HCT116 (cell line): ENCODE data around the gene KYNU. TPM values are rescaled to one million over a fixed set of nuclear protein-coding genes. Genes with fewer than 3 reads are reported as not detected.

ENCODE experiments used
- ATAC-seq: fragments of 200-7000 bp; cut with Tn5 transposase; 2 replicates; pipeline ENCODE4 v1.9.1; 2020; ENCODE audit warnings: mild to moderate bottlenecking, moderate library complexity
- BruUV-seq: library from RNA; stranded (reverse); fragments of 400-500 nt; replicated peaks from 2 replicates; lab custom pipeline; 2021; lab: Mats Ljungman, UMichigan
- CTCF ChIA-PET: fragments of 300-600 bp; sonication (Branson Sonifier 250); formaldehyde crosslinking; loops from one replicate; lab custom pipeline; 2021; ENCODE audit warnings: antibody characterized with exemption; lab: Charles Lee
- POLR2A ChIA-PET: fragments of 300-600, 350-600 bp; sonication (Branson Sonifier 250); formaldehyde crosslinking; loops from one replicate; lab custom pipeline; 2021; ENCODE audit warnings: antibody characterized with exemption; lab: Charles Lee
- RAD21 ChIA-PET, 2 experiments: fragments of 300-600 bp; sonication (Branson Sonifier 250); formaldehyde crosslinking; loops; one replicate each; lab custom pipeline; 2023; ENCODE audit warnings: low total read pairs in 2 of 2; ENCODE audit not compliant: uncharacterized antibody in 2 of 2, unreplicated experiment in 2 of 2, low non-redundant PET in 1 of 2; lab: Charles Lee
- DNase-seq: peaks from one replicate; pipeline ENCODE4 v3.0.0-alpha.2; 2010; ENCODE audit warnings: low read depth, low spot score
- H2AFZ ChIP-seq: fragments of 200-600 bp; shearing (Covaris generic), sonication (generic); 2 replicates; pipeline ENCODE4 v1.6.1; 2017; ENCODE audit warnings: low read depth, mixed run types, mixed read lengths, antibody characterized with exemption, low read length; ENCODE audit not compliant: poor library complexity, severe bottlenecking
- H3K27ac ChIP-seq: 2 replicates; pipeline ENCODE4 v1.5.1; 2012; ENCODE audit warnings: low read depth, low read length
- H3K27me3 ChIP-seq: fragments of 200-600 bp; sonication (generic); 2 replicates; pipeline ENCODE4 v1.6.1; 2016; ENCODE audit warnings: mixed run types, low read length, mixed read lengths; ENCODE audit not compliant: insufficient read depth
- H3K36me3 ChIP-seq, 2 experiments: fragments of 200-500 bp in 1 of 2; fragments of 200-600 bp in 1 of 2; sonication (Bioruptor generic) in 1 of 2; sonication (generic) in 1 of 2; 2 replicates each; pipeline versions ENCODE4 v1.5.1 to v1.6.1; 2014 to 2016; ENCODE audit warnings: low read length in 2 of 2, inconsistent platforms in 1 of 2, mixed read lengths in 1 of 2, mixed run types in 1 of 2; ENCODE audit not compliant: insufficient read depth in 2 of 2, control insufficient read depth in 1 of 2
- H3K4me1 ChIP-seq, 2 experiments: fragments of 200-600 bp in 1 of 2; sonication (generic) in 1 of 2; 2 replicates each; pipeline versions ENCODE4 v1.5.1 to v1.6.1; 2012 to 2017; ENCODE audit warnings: low read length in 2 of 2, inconsistent platforms in 1 of 2, mild to moderate bottlenecking in 1 of 2, mixed read lengths in 1 of 2, mixed run types in 1 of 2, moderate library complexity in 1 of 2; ENCODE audit not compliant: insufficient read depth in 2 of 2, control insufficient read depth in 1 of 2
- H3K4me2 ChIP-seq: fragments of 200-600 bp; sonication (generic); 2 replicates; pipeline ENCODE4 v1.6.1; 2017; ENCODE audit warnings: mixed run types, low read length, mixed read lengths
- H3K4me3 ChIP-seq, 2 experiments: fragments of 200-600 bp in 1 of 2; sonication (generic) in 1 of 2; replicated peaks in 1 of 2; 2 replicates each; pipeline ENCODE4 v1.5.1; 2011 to 2016; ENCODE audit warnings: low read length in 2 of 2, control low read depth in 1 of 2, low read depth in 1 of 2, mild to moderate bottlenecking in 1 of 2, mixed read lengths in 1 of 2, mixed run types in 1 of 2
- H3K79me2 ChIP-seq: fragments of 200-600 bp; sonication (generic); 2 replicates; pipeline ENCODE4 v1.6.1; 2017; ENCODE audit warnings: mild to moderate bottlenecking, mixed run types, low read length, moderate library complexity, mixed read lengths; ENCODE audit not compliant: insufficient read depth
- H3K9ac ChIP-seq: fragments of 200-600 bp; sonication (generic); 2 replicates; pipeline ENCODE4 v1.6.1; 2016; ENCODE audit warnings: low read length, mixed read lengths
- H3K9me2 ChIP-seq: fragments of 200-600 bp; sonication (generic), shearing (Covaris generic); 2 replicates; pipeline ENCODE4 v1.6.1; 2017; ENCODE audit warnings: mixed run types, mild to moderate bottlenecking, moderate library complexity; ENCODE audit not compliant: insufficient read depth
- H3K9me3 ChIP-seq, 2 experiments: fragments of 200-500 bp in 1 of 2; fragments of 200-600 bp in 1 of 2; sonication (Bioruptor generic) in 1 of 2; sonication (generic) in 1 of 2; 2 replicates each; pipeline ENCODE4 v1.6.1; 2014 to 2017; ENCODE audit warnings: low read length in 2 of 2, mixed read lengths in 2 of 2, inconsistent platforms in 1 of 2, low read depth in 1 of 2, mild to moderate bottlenecking in 1 of 2, mixed run types in 1 of 2, moderate library complexity in 1 of 2; ENCODE audit not compliant: control insufficient read depth in 1 of 2, insufficient read depth in 1 of 2
- H4K20me1 ChIP-seq: fragments of 200-600 bp; sonication (generic), shearing (Covaris generic); 2 replicates; pipeline ENCODE4 v1.6.1; 2017; ENCODE audit warnings: mixed run types, mild to moderate bottlenecking, moderate library complexity; ENCODE audit not compliant: insufficient read depth
- CEBPB ChIP-seq: IDR thresholded peaks from 2 replicates; pipeline ENCODE4 v1.6.1; 2012; ENCODE audit warnings: low read depth
- EGR1 ChIP-seq: IDR thresholded peaks from 2 replicates; pipeline ENCODE4 v1.6.1; 2012; ENCODE audit warnings: low read depth
- ELF1 ChIP-seq: IDR thresholded peaks from 2 replicates; pipeline ENCODE4 v1.6.1; 2012; ENCODE audit warnings: low read depth, borderline replicate concordance
- EZH2 ChIP-seq: fragments of 200-600 bp; sonication (generic); IDR thresholded peaks from 2 replicates; pipeline ENCODE4 v1.6.1; 2017; ENCODE audit warnings: antibody characterized with exemption, mixed run types
- JUND ChIP-seq: IDR thresholded peaks from 2 replicates; pipeline ENCODE4 v1.6.1; 2012
- POLR2A ChIP-seq: IDR thresholded peaks from 2 replicates; pipeline ENCODE4 v1.7.0; 2011; ENCODE audit warnings: borderline replicate concordance; ENCODE audit not compliant: insufficient read depth, insufficient read length; ENCODE audit errors: extremely low read depth
- POLR2AphosphoS5 ChIP-seq: IDR thresholded peaks from 2 replicates; pipeline ENCODE4 v1.6.1; 2011; ENCODE audit warnings: mild to moderate bottlenecking, low read depth, low read length, moderate library complexity
- SP1 ChIP-seq: IDR thresholded peaks from 2 replicates; pipeline ENCODE4 v1.6.1; 2012; ENCODE audit warnings: low read depth
- SRF ChIP-seq: IDR thresholded peaks from 2 replicates; pipeline ENCODE4 v1.6.1; 2012; ENCODE audit warnings: low read depth
- ZNF274 ChIP-seq: fragments of 200-500 bp; sonication (Bioruptor generic); IDR thresholded peaks from 2 replicates; pipeline ENCODE4 v1.6.1; 2014; ENCODE audit warnings: mild to moderate bottlenecking, low read depth, low read length, inconsistent platforms
- intact Hi-C: fragments of 100-400 bp; cut with micrococcal nuclease; formaldehyde crosslinking; loops from 2 replicates; pipeline ENCODE4 v1.10.0; 2022
- total RNA-seq: library from RNA; stranded (reverse); gene quantifications from one replicate; pipeline ENCODE4 v1.2.1, GENCODE V29; 2021; ENCODE audit not compliant: unreplicated experiment
- TF ChIP-seq, protein P1 (sequence below): IDR thresholded peaks from 2 replicates; pipeline ENCODE4 v1.6.1; 2011; ENCODE audit warnings: mild to moderate bottlenecking, low read length, moderate library complexity; ENCODE audit not compliant: insufficient replicate concordance; ENCODE audit errors: extremely low read depth
- TF ChIP-seq, protein P2 (sequence below): IDR thresholded peaks from 2 replicates; pipeline ENCODE4 v1.6.1; 2012

Gene KYNU
- total RNA-seq, 1 experiment from 2014 or later: 0.22 TPM

DNA sequence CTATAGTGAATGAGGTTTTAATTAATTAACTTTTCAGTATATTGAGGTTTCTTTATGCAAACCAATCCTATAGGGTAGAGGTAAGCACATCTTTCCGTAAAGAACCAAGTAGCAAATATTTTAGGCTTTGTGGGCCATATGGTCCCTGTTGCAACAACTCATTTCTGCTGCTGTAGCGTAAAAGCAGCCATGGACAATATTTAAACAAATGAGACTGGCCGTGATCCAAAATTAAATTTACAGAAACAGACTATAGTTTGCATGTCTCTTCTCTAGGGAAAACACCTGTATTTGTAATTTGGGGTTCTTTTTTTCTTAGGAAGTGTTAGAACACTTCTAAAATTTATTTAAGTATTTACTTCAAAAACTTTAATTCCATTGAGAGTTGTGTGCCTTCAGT lies 104.3 kb downstream of the KYNU start (continued):
- no peak for TF ChIP-seq CEBPB

DNA sequence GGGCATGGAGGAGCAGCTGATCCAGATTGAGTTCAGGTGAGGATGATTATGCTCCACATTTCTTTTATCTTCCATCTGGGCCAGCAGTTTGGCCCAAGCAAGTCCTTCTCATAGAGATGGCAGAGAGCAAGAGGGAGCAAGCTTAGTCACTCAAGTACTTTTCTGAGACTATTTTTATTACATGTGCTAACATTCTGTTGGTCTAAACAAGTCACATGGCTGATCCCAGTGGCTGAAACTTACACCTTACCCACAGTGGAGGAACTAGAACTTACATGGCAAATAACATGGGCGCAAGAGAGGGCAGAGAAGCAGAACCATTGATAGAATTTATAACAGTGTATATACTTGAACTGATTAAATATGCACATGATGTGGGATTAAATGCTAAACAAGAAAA lies 105.7 kb downstream of the KYNU start:
- BruUV-seq: no TSS peak
- ATAC-seq: no peak

DNA sequence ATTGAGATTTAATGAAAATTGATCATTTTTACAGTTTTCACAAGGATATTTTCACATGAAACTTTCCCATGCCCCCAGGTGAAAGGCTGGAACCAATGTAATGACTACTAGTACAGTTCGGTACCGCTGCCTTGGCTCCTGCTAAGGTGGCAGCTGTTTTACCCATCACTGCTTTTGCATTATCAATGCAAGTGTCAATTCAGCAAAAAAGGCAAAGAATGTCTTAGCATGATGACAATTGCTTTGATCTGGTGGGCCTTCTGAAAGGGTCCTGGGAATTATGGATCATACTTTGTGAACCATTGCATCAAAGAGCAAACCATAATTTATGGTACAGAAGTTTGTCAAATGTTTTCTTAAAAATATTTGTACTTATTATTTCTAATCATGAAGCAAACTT lies 107.2 kb downstream of the KYNU start:
- no peak for ATAC-seq
- H3K36me3 ChIP-seq: no peaks in the 10 kb centered on the region
- no peak for TF ChIP-seq ZNF274
- TF ChIP-seq ELF1: no peak
- TF ChIP-seq SP1: no peak
- TF ChIP-seq CEBPB: no peak
- TF ChIP-seq, protein P1, sequence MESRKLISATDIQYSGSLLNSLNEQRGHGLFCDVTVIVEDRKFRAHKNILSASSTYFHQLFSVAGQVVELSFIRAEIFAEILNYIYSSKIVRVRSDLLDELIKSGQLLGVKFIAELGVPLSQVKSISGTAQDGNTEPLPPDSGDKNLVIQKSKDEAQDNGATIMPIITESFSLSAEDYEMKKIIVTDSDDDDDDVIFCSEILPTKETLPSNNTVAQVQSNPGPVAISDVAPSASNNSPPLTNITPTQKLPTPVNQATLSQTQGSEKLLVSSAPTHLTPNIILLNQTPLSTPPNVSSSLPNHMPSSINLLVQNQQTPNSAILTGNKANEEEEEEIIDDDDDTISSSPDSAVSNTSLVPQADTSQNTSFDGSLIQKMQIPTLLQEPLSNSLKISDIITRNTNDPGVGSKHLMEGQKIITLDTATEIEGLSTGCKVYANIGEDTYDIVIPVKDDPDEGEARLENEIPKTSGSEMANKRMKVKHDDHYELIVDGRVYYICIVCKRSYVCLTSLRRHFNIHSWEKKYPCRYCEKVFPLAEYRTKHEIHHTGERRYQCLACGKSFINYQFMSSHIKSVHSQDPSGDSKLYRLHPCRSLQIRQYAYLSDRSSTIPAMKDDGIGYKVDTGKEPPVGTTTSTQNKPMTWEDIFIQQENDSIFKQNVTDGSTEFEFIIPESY: no peak
- TF ChIP-seq, protein P2, sequence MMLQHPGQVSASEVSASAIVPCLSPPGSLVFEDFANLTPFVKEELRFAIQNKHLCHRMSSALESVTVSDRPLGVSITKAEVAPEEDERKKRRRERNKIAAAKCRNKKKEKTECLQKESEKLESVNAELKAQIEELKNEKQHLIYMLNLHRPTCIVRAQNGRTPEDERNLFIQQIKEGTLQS: no peak
- TF ChIP-seq POLR2AphosphoS5: no peak
- no peak for TF ChIP-seq EGR1
- TF ChIP-seq SRF: no peak
- TF ChIP-seq EZH2: no peak
- no peak for TF ChIP-seq POLR2A
- no peak for TF ChIP-seq JUND
- TF ChIP-seq, all 23 proteins: peak for 0
- POLR2A ChIA-PET: no interaction called here
- Histone ChIP-seq H3K27me3 (no peaks in the 10 kb centered on the region), H3K79me2 (no peaks in the 10 kb centered on the region), H3K4me2 (no peak overlapping the region), H3K9ac (no peak overlapping the region), H2AFZ (no peak overlapping the region), H3K4me1 (no peaks in the 10 kb centered on the region), H4K20me1 (no peaks in the 10 kb centered on the region), H3K4me3 (no peak overlapping the region), H3K27ac (no peak overlapping the region), H3K9me3 (no peaks in the 10 kb centered on the region), H3K9me2 (no peaks in the 10 kb centered on the region)
- BruUV-seq: no TSS peak
- no peak for DNase-seq
- intact Hi-C loops: loop anchor here (5.0 kb wide), 1 partner anchor 817 kb away; no protein-coding TSS in a partner anchor
- CTCF ChIA-PET: no interaction called here
- RAD21 ChIA-PET: no interaction called here

More for the DNA sequence above, 105.7 kb downstream of the KYNU start:
- H3K27ac ChIP-seq: no peak overlapping the region
- H3K9me2 ChIP-seq: no peaks in the 10 kb centered on the region
- H4K20me1 ChIP-seq: no peaks in the 10 kb centered on the region
- H3K27me3 ChIP-seq: no peaks in the 10 kb centered on the region
- no peak for TF ChIP-seq CEBPB
- TF ChIP-seq, protein P2: no peak
- H3K9me3 ChIP-seq: no peaks in the 10 kb centered on the region
- H3K79me2 ChIP-seq: no peaks in the 10 kb centered on the region
- H3K4me3 ChIP-seq: no peak overlapping the region
- intact Hi-C loops: loop anchor here (5.0 kb wide), 1 partner anchor 816 kb away; no protein-coding TSS in a partner anchor
- RAD21 ChIA-PET: no interaction called here
- CTCF ChIA-PET: no interaction called here
- no peak overlapping the region for H3K4me2 ChIP-seq
- H3K4me1 ChIP-seq: no peaks in the 10 kb centered on the region
- POLR2A ChIA-PET: no interaction called here
- no peak overlapping the region for H2AFZ ChIP-seq
- no peak for DNase-seq
- no peak overlapping the region for H3K9ac ChIP-seq
- no peaks in the 10 kb centered on the region for H3K36me3 ChIP-seq
